B cell (primary cell): ENCODE measurements around the gene PTRH2.

Source experiments
- CTCF ChIP-seq: fragments of 200-600 bp; IDR thresholded peaks from one replicate; pipeline ENCODE4 v1.8.0; 2022; ENCODE audit warnings: antibody characterized with exemption, mild to moderate bottlenecking
- EZH2 ChIP-seq: IDR thresholded peaks from 2 replicates; pipeline ENCODE4 v1.6.1; 2012; ENCODE audit warnings: borderline replicate concordance, low read depth, mild to moderate bottlenecking, moderate library complexity, low read length; ENCODE audit not compliant: insufficient read depth, poor library complexity, severe bottlenecking

GRCh38 chr17:59725691-59726090, 18.5 kb upstream of the PTRH2 start:
- no peak for TF ChIP-seq CTCF
- TF ChIP-seq EZH2: no peak
